ENCODE data around the gene CTSW. TPM values are rescaled to one million over a fixed set of nuclear protein-coding genes. Genes with fewer than 3 reads are reported as not detected.

CTSW gene
- total RNA-seq, 1 experiment from 2014 or later, result not detected

DNA sequence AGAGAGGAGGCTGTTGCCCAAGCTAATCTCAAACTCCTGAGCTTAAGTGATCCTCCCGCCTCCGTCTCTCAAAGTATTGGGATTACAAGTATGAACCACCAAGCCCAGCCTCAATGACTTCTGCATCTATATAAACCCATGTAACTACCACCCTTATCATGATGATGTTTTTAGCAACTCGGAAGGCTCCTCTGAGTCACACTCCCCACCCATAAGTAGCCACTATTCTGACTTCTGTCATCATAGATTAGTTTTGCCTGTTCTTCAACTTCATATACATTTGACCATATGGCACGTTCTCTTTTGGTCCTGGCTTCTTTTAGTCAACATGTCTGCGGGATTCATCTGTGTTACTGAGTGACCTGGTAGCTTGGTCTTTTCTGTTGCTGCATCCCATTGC, 27.0 kb downstream of the CTSW start:
- H3K4me3 ChIP-seq (ENCODE audit: low read depth in 2 of 2, low read length in 2 of 2), result no peak overlapping the region
- CTCF ChIA-PET, result no interaction called here
- no peak for ATAC-seq
- POLR2A ChIA-PET, result interaction anchor here (0.9 to 1.9 kb wide), 3 partner anchors 9 to 15 kb away, joined by 3 to 13 read pairs (median 4); no protein-coding TSS in a partner anchor
- no peaks in the 10 kb centered on the region for H3K27me3 ChIP-seq (ENCODE audit: control insufficient read depth, insufficient read depth, low read length)
- H3K36me3 ChIP-seq (ENCODE audit: control insufficient read depth, insufficient read depth, low read length), result no peaks in the 10 kb centered on the region
- no peak for DNase-seq (ENCODE audit: low read depth, low spot score)
- H3K9me3 ChIP-seq (ENCODE audit: control insufficient read depth, insufficient read depth, low read depth, low read length), result no peaks in the 10 kb centered on the region
- no TSS peak for BruUV-seq (replicated peaks)
- no peak for TF ChIP-seq TCF7L2 (IDR thresholded peaks at IDR 0.05; ENCODE audit: low read depth, low read length)
- TF ChIP-seq, protein P1, sequence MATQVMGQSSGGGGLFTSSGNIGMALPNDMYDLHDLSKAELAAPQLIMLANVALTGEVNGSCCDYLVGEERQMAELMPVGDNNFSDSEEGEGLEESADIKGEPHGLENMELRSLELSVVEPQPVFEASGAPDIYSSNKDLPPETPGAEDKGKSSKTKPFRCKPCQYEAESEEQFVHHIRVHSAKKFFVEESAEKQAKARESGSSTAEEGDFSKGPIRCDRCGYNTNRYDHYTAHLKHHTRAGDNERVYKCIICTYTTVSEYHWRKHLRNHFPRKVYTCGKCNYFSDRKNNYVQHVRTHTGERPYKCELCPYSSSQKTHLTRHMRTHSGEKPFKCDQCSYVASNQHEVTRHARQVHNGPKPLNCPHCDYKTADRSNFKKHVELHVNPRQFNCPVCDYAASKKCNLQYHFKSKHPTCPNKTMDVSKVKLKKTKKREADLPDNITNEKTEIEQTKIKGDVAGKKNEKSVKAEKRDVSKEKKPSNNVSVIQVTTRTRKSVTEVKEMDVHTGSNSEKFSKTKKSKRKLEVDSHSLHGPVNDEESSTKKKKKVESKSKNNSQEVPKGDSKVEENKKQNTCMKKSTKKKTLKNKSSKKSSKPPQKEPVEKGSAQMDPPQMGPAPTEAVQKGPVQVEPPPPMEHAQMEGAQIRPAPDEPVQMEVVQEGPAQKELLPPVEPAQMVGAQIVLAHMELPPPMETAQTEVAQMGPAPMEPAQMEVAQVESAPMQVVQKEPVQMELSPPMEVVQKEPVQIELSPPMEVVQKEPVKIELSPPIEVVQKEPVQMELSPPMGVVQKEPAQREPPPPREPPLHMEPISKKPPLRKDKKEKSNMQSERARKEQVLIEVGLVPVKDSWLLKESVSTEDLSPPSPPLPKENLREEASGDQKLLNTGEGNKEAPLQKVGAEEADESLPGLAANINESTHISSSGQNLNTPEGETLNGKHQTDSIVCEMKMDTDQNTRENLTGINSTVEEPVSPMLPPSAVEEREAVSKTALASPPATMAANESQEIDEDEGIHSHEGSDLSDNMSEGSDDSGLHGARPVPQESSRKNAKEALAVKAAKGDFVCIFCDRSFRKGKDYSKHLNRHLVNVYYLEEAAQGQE (IDR thresholded peaks at IDR 0.05; ENCODE audit: insufficient read depth in 1 of 2, low read depth in 2 of 2, low read length in 1 of 2), result no peak
- TF ChIP-seq, protein P2, sequence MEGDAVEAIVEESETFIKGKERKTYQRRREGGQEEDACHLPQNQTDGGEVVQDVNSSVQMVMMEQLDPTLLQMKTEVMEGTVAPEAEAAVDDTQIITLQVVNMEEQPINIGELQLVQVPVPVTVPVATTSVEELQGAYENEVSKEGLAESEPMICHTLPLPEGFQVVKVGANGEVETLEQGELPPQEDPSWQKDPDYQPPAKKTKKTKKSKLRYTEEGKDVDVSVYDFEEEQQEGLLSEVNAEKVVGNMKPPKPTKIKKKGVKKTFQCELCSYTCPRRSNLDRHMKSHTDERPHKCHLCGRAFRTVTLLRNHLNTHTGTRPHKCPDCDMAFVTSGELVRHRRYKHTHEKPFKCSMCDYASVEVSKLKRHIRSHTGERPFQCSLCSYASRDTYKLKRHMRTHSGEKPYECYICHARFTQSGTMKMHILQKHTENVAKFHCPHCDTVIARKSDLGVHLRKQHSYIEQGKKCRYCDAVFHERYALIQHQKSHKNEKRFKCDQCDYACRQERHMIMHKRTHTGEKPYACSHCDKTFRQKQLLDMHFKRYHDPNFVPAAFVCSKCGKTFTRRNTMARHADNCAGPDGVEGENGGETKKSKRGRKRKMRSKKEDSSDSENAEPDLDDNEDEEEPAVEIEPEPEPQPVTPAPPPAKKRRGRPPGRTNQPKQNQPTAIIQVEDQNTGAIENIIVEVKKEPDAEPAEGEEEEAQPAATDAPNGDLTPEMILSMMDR (IDR thresholded peaks at IDR 0.05), result no peak
- H3K27ac ChIP-seq (ENCODE audit: low read length), result peak overlapping the region; percentile 99
- intact Hi-C loops (cut with micrococcal nuclease; ENCODE audit: unreplicated experiment), result no loop called here
- in situ Hi-C loops (cut with HindIII; ENCODE audit: low pct_unique_long_range_greater_than_20kb, low sequenced_read_pairs), result no loop called here
- H3K4me1 ChIP-seq (ENCODE audit: control insufficient read depth, insufficient read depth, low read length), result peaks cover 80% of the 10 kb centered on the region

DNA sequence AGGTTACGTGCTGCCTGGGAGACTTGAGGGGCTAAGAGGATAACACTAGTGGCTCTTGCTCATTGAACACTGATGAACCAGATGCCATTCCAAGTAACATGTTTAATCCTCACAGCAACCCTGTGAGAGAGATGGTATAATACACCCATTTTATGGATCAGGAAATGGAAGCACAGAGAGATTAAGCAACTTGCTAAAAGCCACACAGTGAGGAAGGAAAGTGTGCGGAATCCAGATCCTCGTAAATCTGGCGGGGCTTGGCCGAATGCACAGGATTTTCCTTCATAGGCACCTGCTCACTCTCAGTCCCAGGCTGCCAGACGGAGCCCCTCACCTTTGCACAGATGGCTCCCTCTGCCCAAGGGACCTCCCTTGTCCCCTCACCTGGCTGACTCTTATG, 28.2 kb downstream of the CTSW start:
- H3K36me3 ChIP-seq (ENCODE audit: control insufficient read depth, insufficient read depth, low read length), result no peaks in the 10 kb centered on the region
- POLR2A ChIA-PET, result interaction anchor here (0.6 kb wide), 1 partner anchor 56 kb away, joined by 5 read pairs; no protein-coding TSS in a partner anchor
- peak overlapping the region; percentile 99 for H3K27ac ChIP-seq (ENCODE audit: low read length)
- no TSS peak for BruUV-seq (replicated peaks)
- H3K4me3 ChIP-seq (ENCODE audit: low read depth in 2 of 2, low read length in 2 of 2), result no peak overlapping the region
- DNase-seq (ENCODE audit: low read depth, low spot score) (no peak), ATAC-seq (no peak)
- in situ Hi-C loops (cut with HindIII; ENCODE audit: low pct_unique_long_range_greater_than_20kb, low sequenced_read_pairs), result no loop called here
- H3K4me1 ChIP-seq (ENCODE audit: control insufficient read depth, insufficient read depth, low read length), result peaks cover 80% of the 10 kb centered on the region
- TF ChIP-seq, protein P1 (IDR thresholded peaks at IDR 0.05; ENCODE audit: insufficient read depth in 1 of 2, low read depth in 2 of 2, low read length in 1 of 2), result no peak
- TF ChIP-seq SIN3A (IDR thresholded peaks at IDR 0.05; ENCODE audit: borderline replicate concordance, insufficient read depth, low read depth, low read length) (no peak), TCF7L2 (IDR thresholded peaks at IDR 0.05; ENCODE audit: low read depth, low read length) (no peak), POLR2AphosphoS5 (IDR thresholded peaks at IDR 0.05; ENCODE audit: low read depth, low read length) (no peak)
- TF ChIP-seq, protein P2 (IDR thresholded peaks at IDR 0.05), result no peak
- intact Hi-C loops (cut with micrococcal nuclease; ENCODE audit: unreplicated experiment), result no loop called here
- CTCF ChIA-PET, result no interaction called here
- H3K9me3 ChIP-seq (ENCODE audit: control insufficient read depth, insufficient read depth, low read depth, low read length), result no peaks in the 10 kb centered on the region
- H3K27me3 ChIP-seq (ENCODE audit: control insufficient read depth, insufficient read depth, low read length), result no peaks in the 10 kb centered on the region

All from Panc1 (cell line).